Tibial nerve (tissue), 4 donors: ENCODE measurements around the gene AP1G2. TPM values are rescaled to one million over a fixed set of nuclear protein-coding genes. Genes with fewer than 3 reads are reported as not detected.

Experiments used
- DNase-seq, 2 donors: peaks; one replicate each; pipeline ENCODE4 v3.0.0-alpha.2; 2019; ENCODE audit warnings: low spot score in 2 of 2
- H3K27ac ChIP-seq, 4 donors: fragments of 200-600 bp; sonication (generic) in 3 of 4; one replicate each; pipeline ENCODE4 v1.5.1; 2017 to 2019; ENCODE audit warnings: mild to moderate bottlenecking in 1 of 4
- H3K27me3 ChIP-seq, 2 donors: fragments of 200-600 bp; sonication (generic) in 1 of 2; one replicate each; pipeline versions ENCODE4 v1.5.1 to v1.6.0; 2017 to 2019
- H3K36me3 ChIP-seq, 3 donors: fragments of 200-600 bp; sonication (generic); one replicate each; pipeline ENCODE4 v1.5.1; 2018 to 2019
- H3K4me1 ChIP-seq, 4 donors: fragments of 200-600 bp; sonication (generic) in 3 of 4; one replicate each; pipeline ENCODE4 v1.5.1; 2017 to 2019
- H3K4me3 ChIP-seq, 4 donors: fragments of 200-600 bp; sonication (generic) in 3 of 4; one replicate each; pipeline ENCODE4 v1.5.1; 2017 to 2019; ENCODE audit warnings: mild to moderate bottlenecking in 1 of 4, moderate library complexity in 1 of 4
- H3K9me3 ChIP-seq, 4 donors: fragments of 200-600 bp; sonication (generic) in 3 of 4; one replicate each; pipeline ENCODE4 v1.5.1; 2017 to 2019
- EP300 ChIP-seq, 2 donors: sonication (generic); formaldehyde crosslinking; IDR thresholded peaks; one replicate each; pipeline ENCODE4 v1.6.1; 2017; ENCODE audit warnings: antibody characterized with exemption in 2 of 2, mild to moderate bottlenecking in 1 of 2
- POLR2A ChIP-seq, 2 donors: fragments of 450-650 bp; IDR thresholded peaks; one replicate each; pipeline ENCODE4 v1.6.1; 2017; ENCODE audit warnings: antibody characterized with exemption in 2 of 2, mild to moderate bottlenecking in 2 of 2, moderate library complexity in 2 of 2
- WGBS, 2 donors: methylation state at CpG; one replicate each; pipeline ENCODE4 v1.1.5; 2018; 5-methylcytosine and 5-hydroxymethylcytosine counted together
- total RNA-seq, 4 donors: library from RNA; depleted of rRNA; stranded (reverse); fragments of >200 nt; gene quantifications; one replicate each; pipeline ENCODE4 v1.1.0, GENCODE V29; 2016
- TF ChIP-seq, protein P1 (sequence below), 5 experiments: fragments of 200-600 bp in 3 of 5; fragments of 450-650 bp in 2 of 5; sonication (generic) in 3 of 5; IDR thresholded peaks; one replicate each; pipeline ENCODE4 v1.5.1; 2016 to 2019; ENCODE audit warnings: antibody characterized with exemption in 5 of 5, mild to moderate bottlenecking in 3 of 5, moderate library complexity in 2 of 5

The AP1G2 gene
- total RNA-seq, 4 donors from 2014 or later: 30.2 to 76.8 (median 52.0) TPM

- TF ChIP-seq, protein P1, sequence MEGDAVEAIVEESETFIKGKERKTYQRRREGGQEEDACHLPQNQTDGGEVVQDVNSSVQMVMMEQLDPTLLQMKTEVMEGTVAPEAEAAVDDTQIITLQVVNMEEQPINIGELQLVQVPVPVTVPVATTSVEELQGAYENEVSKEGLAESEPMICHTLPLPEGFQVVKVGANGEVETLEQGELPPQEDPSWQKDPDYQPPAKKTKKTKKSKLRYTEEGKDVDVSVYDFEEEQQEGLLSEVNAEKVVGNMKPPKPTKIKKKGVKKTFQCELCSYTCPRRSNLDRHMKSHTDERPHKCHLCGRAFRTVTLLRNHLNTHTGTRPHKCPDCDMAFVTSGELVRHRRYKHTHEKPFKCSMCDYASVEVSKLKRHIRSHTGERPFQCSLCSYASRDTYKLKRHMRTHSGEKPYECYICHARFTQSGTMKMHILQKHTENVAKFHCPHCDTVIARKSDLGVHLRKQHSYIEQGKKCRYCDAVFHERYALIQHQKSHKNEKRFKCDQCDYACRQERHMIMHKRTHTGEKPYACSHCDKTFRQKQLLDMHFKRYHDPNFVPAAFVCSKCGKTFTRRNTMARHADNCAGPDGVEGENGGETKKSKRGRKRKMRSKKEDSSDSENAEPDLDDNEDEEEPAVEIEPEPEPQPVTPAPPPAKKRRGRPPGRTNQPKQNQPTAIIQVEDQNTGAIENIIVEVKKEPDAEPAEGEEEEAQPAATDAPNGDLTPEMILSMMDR (IDR thresholded peaks at IDR 0.05): no peak
- 36 to 39% methylated on average over 12 of the region's 12 CpGs for WGBS, 2 donors
- no peaks in the 10 kb centered on the region for H3K9me3 ChIP-seq
- no peaks in the 10 kb centered on the region for H3K36me3 ChIP-seq
- peaks cover 0 to 35% (median 6%) of the 10 kb centered on the region in 4 donors for H3K4me1 ChIP-seq
- DNase-seq: no peak
- peak overlapping the region in 2 of 4 donors; percentile 47 to 76 for H3K27ac ChIP-seq
- peak overlapping the region; percentile 35 to 70 (median 52) for H3K4me3 ChIP-seq
- no peaks in the 10 kb centered on the region for H3K27me3 ChIP-seq
These were observed 17.3 kb downstream of the AP1G2 start for GRCh38 chr14:23550131-23550811.

- TF ChIP-seq EP300 (IDR thresholded peaks at IDR 0.05) (no peak), POLR2A (IDR thresholded peaks at IDR 0.05) (no peak)
- TF ChIP-seq, protein P1 (IDR thresholded peaks at IDR 0.05): no peak
- no peak for DNase-seq
- Histone ChIP-seq H3K9me3 (no peaks in the 10 kb centered on the region), H3K27ac (peak overlapping the region in 2 of 4 donors; percentile 47 to 57), H3K27me3 (no peaks in the 10 kb centered on the region), H3K4me1 (peaks cover 0 to 36% (median 5%) of the 10 kb centered on the region in 4 donors), H3K4me3 (no peak overlapping the region), H3K36me3 (no peaks in the 10 kb centered on the region)
- WGBS, 2 donors: 51 to 54% methylated on average over 18 of the region's 18 CpGs
These were observed 19.0 kb downstream of the AP1G2 start for GRCh38 chr14:23548351-23549318.

DNA sequence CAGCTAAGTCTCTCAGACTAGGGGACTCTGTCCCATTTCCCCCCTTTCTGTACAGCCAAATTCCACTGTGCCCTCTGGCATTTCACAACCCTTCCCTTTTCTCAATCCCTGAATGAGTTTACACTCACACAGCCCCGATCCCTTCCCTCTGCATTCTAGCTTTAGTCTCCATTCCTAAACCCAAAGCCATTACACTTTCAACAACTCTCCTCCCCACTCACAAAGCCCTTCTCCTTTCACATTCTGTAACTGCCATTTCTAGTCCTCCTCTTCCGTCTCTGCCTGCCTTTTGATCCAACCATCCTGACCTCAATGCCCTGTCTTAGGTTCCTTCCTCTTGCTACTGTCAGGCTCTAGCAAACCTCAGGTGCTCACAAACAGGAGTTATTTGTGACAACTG is 19.7 kb downstream of the AP1G2 start:
- Histone ChIP-seq H3K4me1 (peaks cover 0 to 36% (median 5%) of the 10 kb centered on the region in 4 donors), H3K4me3 (no peak overlapping the region), H3K27ac (peak overlapping the region in 2 of 4 donors; percentile 47 to 57), H3K9me3 (no peaks in the 10 kb centered on the region), H3K36me3 (no peaks in the 10 kb centered on the region), H3K27me3 (no peaks in the 10 kb centered on the region)
- WGBS, 2 donors: 53 to 58% methylated on average over 2 of the region's 2 CpGs
- DNase-seq: no peak
- TF ChIP-seq POLR2A (IDR thresholded peaks at IDR 0.05): no peak

DNA sequence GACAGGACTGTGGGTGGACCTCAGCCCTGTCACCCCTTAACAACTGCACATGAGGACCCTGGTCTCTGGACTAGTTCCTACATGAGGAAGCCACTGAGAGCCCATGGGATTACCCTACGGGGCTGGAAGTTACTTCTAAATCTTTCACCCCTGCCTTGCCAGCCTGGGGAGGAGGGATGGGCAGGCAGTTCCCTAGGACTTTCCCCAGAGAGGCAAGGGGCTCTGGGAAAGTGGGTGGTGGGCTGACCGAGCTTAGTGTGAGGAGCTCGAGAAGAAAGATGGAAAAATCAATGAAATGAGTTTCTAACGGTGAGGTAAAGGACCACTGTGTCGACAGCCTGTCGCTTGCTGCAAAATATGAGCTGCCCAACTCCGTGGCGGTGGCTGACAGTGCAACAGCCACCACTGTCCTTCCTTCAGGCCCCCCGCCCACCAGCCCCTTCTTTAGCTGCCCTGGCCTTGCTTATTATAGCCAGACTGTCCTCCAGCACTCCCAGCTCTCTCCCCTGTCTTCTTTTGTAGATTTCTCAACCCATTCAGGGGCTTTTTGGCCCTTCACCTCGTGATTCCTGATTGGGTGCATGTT is 21.0 kb downstream of the AP1G2 start:
- no peaks in the 10 kb centered on the region for H3K9me3 ChIP-seq
- no peak for TF ChIP-seq EP300 (IDR thresholded peaks at IDR 0.05)
- TF ChIP-seq, protein P1 (IDR thresholded peaks at IDR 0.05): no peak
- TF ChIP-seq POLR2A (IDR thresholded peaks at IDR 0.05): no peak
- no peak for DNase-seq
- peaks cover 0 to 30% (median 0%) of the 10 kb centered on the region in 4 donors for H3K4me1 ChIP-seq
- peak overlapping the region in 1 of 4 donors; percentile 12 for H3K27ac ChIP-seq
- 73 to 83% methylated on average over 10 of the region's 10 CpGs for WGBS, 2 donors
- no peaks in the 10 kb centered on the region for H3K36me3 ChIP-seq
- H3K27me3 ChIP-seq: no peaks in the 10 kb centered on the region
- H3K4me3 ChIP-seq: no peak overlapping the region

GRCh38 chr14:23545740-23546365 is 21.7 kb downstream of the AP1G2 start:
- no peaks in the 10 kb centered on the region for H3K9me3 ChIP-seq
- no peaks in the 10 kb centered on the region for H3K36me3 ChIP-seq
- TF ChIP-seq POLR2A (IDR thresholded peaks at IDR 0.05) (no peak), EP300 (IDR thresholded peaks at IDR 0.05) (no peak)
- TF ChIP-seq, protein P1 (IDR thresholded peaks at IDR 0.05): no peak
- H3K27ac ChIP-seq: peak overlapping the region in 2 of 4 donors; percentile 40 to 50
- WGBS, 2 donors: 51 to 52% methylated on average over 4 of the region's 4 CpGs
- H3K27me3 ChIP-seq: no peaks in the 10 kb centered on the region
- H3K4me1 ChIP-seq: peaks cover 0 to 26% (median 0%) of the 10 kb centered on the region in 4 donors
- no peak for DNase-seq
- H3K4me3 ChIP-seq: no peak overlapping the region
